ENCODE data around the gene NKD2. TPM values are rescaled to one million over a fixed set of nuclear protein-coding genes. Genes with fewer than 3 reads are reported as not detected.

Gene NKD2, protein sequence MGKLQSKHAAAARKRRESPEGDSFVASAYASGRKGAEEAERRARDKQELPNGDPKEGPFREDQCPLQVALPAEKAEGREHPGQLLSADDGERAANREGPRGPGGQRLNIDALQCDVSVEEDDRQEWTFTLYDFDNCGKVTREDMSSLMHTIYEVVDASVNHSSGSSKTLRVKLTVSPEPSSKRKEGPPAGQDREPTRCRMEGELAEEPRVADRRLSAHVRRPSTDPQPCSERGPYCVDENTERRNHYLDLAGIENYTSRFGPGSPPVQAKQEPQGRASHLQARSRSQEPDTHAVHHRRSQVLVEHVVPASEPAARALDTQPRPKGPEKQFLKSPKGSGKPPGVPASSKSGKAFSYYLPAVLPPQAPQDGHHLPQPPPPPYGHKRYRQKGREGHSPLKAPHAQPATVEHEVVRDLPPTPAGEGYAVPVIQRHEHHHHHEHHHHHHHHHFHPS
- total RNA-seq (5.1 TPM), polyA plus RNA-seq (12.4 TPM)
- long read RNA-seq, donor 1, partial matches to known transcripts, result 0 of 1 reads
- long read RNA-seq, donor 1, other reads (novel, unspliced or antisense), result 0 of 1 reads
- long read RNA-seq, donor 2, result 0 reads
- long read RNA-seq, donor 3, partial matches to known transcripts, result 0 of 4 reads
- long read RNA-seq, donor 3, other reads (novel, unspliced or antisense), result 0 of 4 reads
- long read RNA-seq, donor 4, partial matches to known transcripts, result 0 of 2 reads
- long read RNA-seq, donor 4, other reads (novel, unspliced or antisense), result 0 of 2 reads
- long read RNA-seq, donor 5, partial matches to known transcripts, result 8 of 10 reads
- long read RNA-seq, donor 5, other reads (novel, unspliced or antisense), result 0 of 10 reads
- long read RNA-seq, donor 6, partial matches to known transcripts, result 0 of 1 reads
- long read RNA-seq, donor 6, other reads (novel, unspliced or antisense), result 0 of 1 reads
- long read RNA-seq, donor 7, partial matches to known transcripts, result 0 of 1 reads
- long read RNA-seq, donor 7, other reads (novel, unspliced or antisense), result 0 of 1 reads
- long read RNA-seq, donor 8, partial matches to known transcripts, result 0 of 2 reads
- long read RNA-seq, donor 8, other reads (novel, unspliced or antisense), result 0 of 2 reads
- long read RNA-seq, donor 9, partial matches to known transcripts, result 0 of 2 reads
- long read RNA-seq, donor 9, other reads (novel, unspliced or antisense), result 0 of 2 reads
- long read RNA-seq, donor 10, partial matches to known transcripts, result 0 of 4 reads
- long read RNA-seq, donor 10, other reads (novel, unspliced or antisense), result 0 of 4 reads

DNA sequence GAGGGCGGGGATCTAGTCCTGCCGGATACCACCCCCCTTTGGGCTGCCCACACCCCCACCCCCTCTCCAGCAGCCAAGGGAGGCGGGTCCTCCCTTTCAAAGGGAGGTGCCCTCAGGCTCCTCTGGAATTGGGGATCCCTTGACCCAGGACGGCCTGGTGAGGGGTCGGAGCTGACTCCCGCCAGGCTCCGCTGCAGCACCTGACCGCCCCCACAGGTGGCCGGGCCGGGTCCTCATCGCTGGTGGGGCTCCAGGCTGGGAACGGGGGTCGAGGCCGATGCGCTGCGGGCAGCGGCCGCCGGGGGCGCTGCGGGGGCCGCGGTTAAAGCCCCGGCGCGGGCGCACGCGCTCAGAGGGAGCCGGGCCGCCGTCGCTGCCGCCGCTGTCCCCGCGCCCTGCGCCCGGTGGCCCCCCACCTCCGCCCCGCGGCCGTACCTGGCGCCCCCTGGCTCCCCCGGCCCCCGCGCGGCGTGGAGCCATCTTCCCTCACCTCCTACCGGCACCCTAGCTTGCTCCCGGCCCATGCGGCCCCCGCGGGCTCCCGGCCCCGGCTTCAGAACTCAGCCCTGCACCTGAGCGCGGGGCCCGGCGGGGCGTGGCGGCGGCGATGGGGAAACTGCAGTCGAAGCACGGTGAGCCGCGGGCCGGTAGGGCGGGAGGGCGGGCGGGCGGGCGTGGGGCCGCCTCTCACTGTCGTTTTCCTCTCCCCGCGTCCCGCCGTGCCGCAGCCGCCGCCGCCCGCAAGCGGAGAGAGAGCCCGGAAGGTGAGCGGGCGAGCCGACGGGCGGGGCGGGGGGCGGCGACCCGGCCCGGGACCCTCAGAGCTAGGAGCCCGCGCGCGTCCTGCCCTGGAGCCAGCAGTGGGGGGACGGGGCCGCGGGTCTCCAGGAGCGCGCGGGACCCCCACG is at the start of gene NKD2:
Gene NKD2 (plus strand): TSS at position 352 of the 908 bp plus-strand sequence. CDS start 256 bp downstream, at position 608.
- Histone ChIP-seq H3K27ac (ENCODE audit: low read depth in 1 of 2, low read length in 1 of 2) (no peak within 1 kb of the TSS), H3K36me3 (ENCODE audit: control insufficient read depth in 2 of 2, insufficient read depth in 2 of 2, low read length in 1 of 2) (peaks cover 2 to 8% of the 10 kb centered on the region in 2 donors), H3K4me3 (ENCODE audit: low read length in 2 of 2) (peak within 1 kb of the TSS; percentile 38 to 64), H3K4me1 (ENCODE audit: control insufficient read depth in 2 of 2, insufficient read depth in 2 of 2, low read length in 2 of 2) (peaks cover 14 to 51% of the 10 kb centered on the region in 2 donors), H3K9me3 (ENCODE audit: control insufficient read depth in 2 of 2, insufficient read depth in 1 of 2, low read length in 1 of 2) (peaks cover 1 to 3% of the 10 kb centered on the region in 2 donors), H3K27me3 (ENCODE audit: control insufficient read depth in 2 of 2, insufficient read depth in 1 of 2, low read length in 1 of 2) (peaks cover 10 to 66% of the 10 kb centered on the region in 2 donors)
- peak in 3 of 9 donors; percentile 51 to 70 (median 67) for DNase-seq (ENCODE audit: low read depth in 6 of 9, low spot score in 9 of 9)
- WGBS, result 2% methylated on average over 108 of the region's 108 CpGs

GRCh38 chr5:959581-960531 is 48.7 kb upstream of the NKD2 start:
- WGBS, result 86% methylated on average over 47 of the region's 47 CpGs
- Histone ChIP-seq H3K9me3 (ENCODE audit: control insufficient read depth in 2 of 2, insufficient read depth in 1 of 2, low read length in 1 of 2) (peaks cover 0 to 3% of the 10 kb centered on the region in 2 donors), H3K27ac (ENCODE audit: low read depth in 1 of 2, low read length in 1 of 2) (no peak overlapping the region), H3K27me3 (ENCODE audit: control insufficient read depth in 2 of 2, insufficient read depth in 1 of 2, low read length in 1 of 2) (peaks cover 0 to 27% of the 10 kb centered on the region in 2 donors), H3K36me3 (ENCODE audit: control insufficient read depth in 2 of 2, insufficient read depth in 2 of 2, low read length in 1 of 2) (no peaks in the 10 kb centered on the region), H3K4me1 (ENCODE audit: control insufficient read depth in 2 of 2, insufficient read depth in 2 of 2, low read length in 2 of 2) (peaks cover 48 to 75% of the 10 kb centered on the region in 2 donors), H3K4me3 (ENCODE audit: low read length in 2 of 2) (no peak overlapping the region)
- DNase-seq (ENCODE audit: low read depth in 6 of 9, low spot score in 9 of 9), result no peak

DNA sequence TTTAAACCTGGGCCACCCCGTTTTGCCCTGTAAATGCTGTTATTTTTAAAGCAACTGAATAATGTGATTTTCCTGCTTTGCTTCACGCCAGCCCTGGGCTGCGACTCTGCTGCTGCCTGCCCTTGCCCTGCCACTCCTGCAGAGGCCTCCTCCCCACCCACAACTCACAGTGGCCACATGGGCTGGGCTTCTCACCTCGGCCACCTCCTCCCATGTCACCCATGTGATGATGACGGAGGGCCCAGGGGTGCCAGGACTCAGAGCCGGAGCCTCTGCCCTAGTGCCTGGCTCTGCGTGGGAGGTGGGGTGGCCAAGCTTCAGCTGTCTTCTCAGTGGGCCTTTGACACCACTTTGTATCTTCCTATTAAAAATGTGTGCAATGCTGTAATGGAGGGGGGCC is 48.1 kb upstream of the NKD2 start:
- 82% methylated on average over 7 of the region's 7 CpGs for WGBS

GRCh38 chr5:961002-961710 is 47.4 kb upstream of the NKD2 start:
- 93% methylated on average over 27 of the region's 27 CpGs for WGBS
- Histone ChIP-seq H3K36me3 (ENCODE audit: control insufficient read depth in 2 of 2, insufficient read depth in 2 of 2, low read length in 1 of 2) (no peaks in the 10 kb centered on the region), H3K27ac (ENCODE audit: low read depth in 1 of 2, low read length in 1 of 2) (no peak overlapping the region), H3K4me3 (ENCODE audit: low read length in 2 of 2) (no peak overlapping the region), H3K27me3 (ENCODE audit: control insufficient read depth in 2 of 2, insufficient read depth in 1 of 2, low read length in 1 of 2) (peaks cover 0 to 25% of the 10 kb centered on the region in 2 donors), H3K9me3 (ENCODE audit: control insufficient read depth in 2 of 2, insufficient read depth in 1 of 2, low read length in 1 of 2) (peaks cover 0 to 6% of the 10 kb centered on the region in 2 donors), H3K4me1 (ENCODE audit: control insufficient read depth in 2 of 2, insufficient read depth in 2 of 2, low read length in 2 of 2) (peaks cover 60 to 81% of the 10 kb centered on the region in 2 donors)
- DNase-seq (ENCODE audit: low read depth in 6 of 9, low spot score in 9 of 9), result no peak

More for the DNA sequence above, 48.1 kb upstream of the NKD2 start:
- Histone ChIP-seq H3K4me3 (ENCODE audit: low read length in 2 of 2) (no peak overlapping the region), H3K4me1 (ENCODE audit: control insufficient read depth in 2 of 2, insufficient read depth in 2 of 2, low read length in 2 of 2) (peaks cover 55 to 80% of the 10 kb centered on the region in 2 donors), H3K36me3 (ENCODE audit: control insufficient read depth in 2 of 2, insufficient read depth in 2 of 2, low read length in 1 of 2) (no peaks in the 10 kb centered on the region), H3K9me3 (ENCODE audit: control insufficient read depth in 2 of 2, insufficient read depth in 1 of 2, low read length in 1 of 2) (peaks cover 0 to 3% of the 10 kb centered on the region in 2 donors), H3K27me3 (ENCODE audit: control insufficient read depth in 2 of 2, insufficient read depth in 1 of 2, low read length in 1 of 2) (peaks cover 0 to 27% of the 10 kb centered on the region in 2 donors), H3K27ac (ENCODE audit: low read depth in 1 of 2, low read length in 1 of 2) (no peak overlapping the region)
- DNase-seq (ENCODE audit: low read depth in 6 of 9, low spot score in 9 of 9), result no peak

DNA sequence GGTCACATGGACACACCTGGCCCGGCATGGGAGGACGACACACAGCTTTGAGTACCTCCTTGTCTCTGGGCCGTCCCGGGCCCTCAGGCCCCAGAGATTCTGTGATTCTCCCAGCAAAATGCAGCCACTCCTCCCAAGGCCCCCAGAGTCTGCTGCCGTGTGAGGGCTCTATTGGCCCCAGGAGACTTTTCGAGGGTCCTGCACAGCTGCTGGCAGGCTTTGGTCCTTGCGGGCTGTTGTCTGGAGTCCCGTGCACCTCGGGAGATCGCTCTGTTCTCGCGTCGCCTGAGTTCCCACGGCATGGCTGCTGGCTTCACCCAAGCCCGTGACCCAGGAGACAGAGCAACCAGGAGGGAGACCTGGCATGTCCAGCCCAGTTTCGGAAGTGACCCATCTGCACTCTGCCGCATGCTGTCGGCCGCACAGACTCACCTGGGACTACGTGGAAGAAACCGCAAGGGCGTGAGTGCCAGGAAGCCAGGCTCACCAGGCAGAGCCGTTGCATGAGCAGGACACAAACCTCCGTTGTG is 46.8 kb upstream of the NKD2 start:
- Histone ChIP-seq H3K27me3 (ENCODE audit: control insufficient read depth in 2 of 2, insufficient read depth in 1 of 2, low read length in 1 of 2) (peaks cover 0 to 19% of the 10 kb centered on the region in 2 donors), H3K4me1 (ENCODE audit: control insufficient read depth in 2 of 2, insufficient read depth in 2 of 2, low read length in 2 of 2) (peaks cover 61 to 81% of the 10 kb centered on the region in 2 donors), H3K9me3 (ENCODE audit: control insufficient read depth in 2 of 2, insufficient read depth in 1 of 2, low read length in 1 of 2) (peaks cover 0 to 10% of the 10 kb centered on the region in 2 donors), H3K27ac (ENCODE audit: low read depth in 1 of 2, low read length in 1 of 2) (no peak overlapping the region), H3K36me3 (ENCODE audit: control insufficient read depth in 2 of 2, insufficient read depth in 2 of 2, low read length in 1 of 2) (no peaks in the 10 kb centered on the region), H3K4me3 (ENCODE audit: low read length in 2 of 2) (no peak overlapping the region)
- WGBS, result 92% methylated on average over 24 of the region's 24 CpGs
- no peak for DNase-seq (ENCODE audit: low read depth in 6 of 9, low spot score in 9 of 9)

- no peaks in the 10 kb centered on the region for H3K36me3 ChIP-seq (ENCODE audit: control insufficient read depth in 2 of 2, insufficient read depth in 2 of 2, low read length in 1 of 2)
- no peak for DNase-seq (ENCODE audit: low read depth in 6 of 9, low spot score in 9 of 9)
- no peak overlapping the region for H3K27ac ChIP-seq (ENCODE audit: low read depth in 1 of 2, low read length in 1 of 2)
- H3K4me3 ChIP-seq (ENCODE audit: low read length in 2 of 2), result no peak overlapping the region
- H3K4me1 ChIP-seq (ENCODE audit: control insufficient read depth in 2 of 2, insufficient read depth in 2 of 2, low read length in 2 of 2), result peaks cover 57 to 80% of the 10 kb centered on the region in 2 donors
- WGBS, result 94% methylated on average over 15 of the region's 15 CpGs
- peaks cover 0 to 15% of the 10 kb centered on the region in 2 donors for H3K27me3 ChIP-seq (ENCODE audit: control insufficient read depth in 2 of 2, insufficient read depth in 1 of 2, low read length in 1 of 2)
- H3K9me3 ChIP-seq (ENCODE audit: control insufficient read depth in 2 of 2, insufficient read depth in 1 of 2, low read length in 1 of 2), result peaks cover 0 to 12% of the 10 kb centered on the region in 2 donors
Observed at GRCh38 chr5:962386-962785, 46.2 kb upstream of the NKD2 start.

GRCh38 chr5:962801-963200 is 45.8 kb upstream of the NKD2 start:
- H3K27ac ChIP-seq (ENCODE audit: low read depth in 1 of 2, low read length in 1 of 2), result peak overlapping the region in 1 of 2 donors; percentile 80
- no peaks in the 10 kb centered on the region for H3K36me3 ChIP-seq (ENCODE audit: control insufficient read depth in 2 of 2, insufficient read depth in 2 of 2, low read length in 1 of 2)
- H3K4me3 ChIP-seq (ENCODE audit: low read length in 2 of 2), result no peak overlapping the region
- WGBS, result 97% methylated on average over 12 of the region's 12 CpGs
- H3K27me3 ChIP-seq (ENCODE audit: control insufficient read depth in 2 of 2, insufficient read depth in 1 of 2, low read length in 1 of 2), result peaks cover 0 to 13% of the 10 kb centered on the region in 2 donors
- DNase-seq (ENCODE audit: low read depth in 6 of 9, low spot score in 9 of 9), result no peak
- peaks cover 0 to 14% of the 10 kb centered on the region in 2 donors for H3K9me3 ChIP-seq (ENCODE audit: control insufficient read depth in 2 of 2, insufficient read depth in 1 of 2, low read length in 1 of 2)
- H3K4me1 ChIP-seq (ENCODE audit: control insufficient read depth in 2 of 2, insufficient read depth in 2 of 2, low read length in 2 of 2), result peaks cover 58 to 80% of the 10 kb centered on the region in 2 donors
